Thyroid gland (tissue), 4 donors: ENCODE measurements around the gene PPP6R1. TPM values are rescaled to one million over a fixed set of nuclear protein-coding genes. Genes with fewer than 3 reads are reported as not detected.

ENCODE experiments used
- DNase-seq, 2 donors: peaks; one replicate each; pipeline ENCODE4 v3.0.0-alpha.2; 2019
- H3K27ac ChIP-seq, 3 donors: fragments of 200-600 bp; sonication (generic); 1 replicate in 2 of 3; 2 replicates in 1 of 3; pipeline ENCODE4 v1.5.1; 2016 to 2019; ENCODE audit warnings: mild to moderate bottlenecking in 1 of 3, moderate library complexity in 1 of 3
- H3K27me3 ChIP-seq: fragments of 200-600 bp; sonication (generic); one replicate; pipeline ENCODE4 v1.5.1; 2019
- H3K36me3 ChIP-seq, 2 donors: fragments of 200-600 bp; sonication (generic); one replicate each; pipeline ENCODE4 v1.5.1; 2016 to 2019
- H3K4me1 ChIP-seq, 2 donors: fragments of 200-600 bp; sonication (generic); one replicate each; pipeline ENCODE4 v1.5.1; 2017 to 2019
- H3K4me3 ChIP-seq, 3 donors: fragments of 200-600 bp; sonication (generic); replicated peaks in 1 of 3; 1 replicate in 2 of 3; 2 replicates in 1 of 3; pipeline ENCODE4 v1.5.1; 2016; ENCODE audit warnings: mild to moderate bottlenecking in 1 of 3
- H3K9me3 ChIP-seq: fragments of 200-600 bp; sonication (generic); one replicate; pipeline ENCODE4 v1.5.1; 2017
- CTCF ChIP-seq, 6 experiments: fragments of 200-600 bp in 3 of 6; fragments of 450-650 bp in 3 of 6; sonication (generic) in 3 of 6; IDR thresholded peaks; one replicate each; pipeline ENCODE4 v1.5.1; 2016 to 2019; ENCODE audit warnings: antibody characterized with exemption in 6 of 6, mild to moderate bottlenecking in 2 of 6, inconsistent platforms in 1 of 6, moderate library complexity in 1 of 6
- POLR2A ChIP-seq, 2 donors: fragments of 450-650 bp; IDR thresholded peaks; one replicate each; pipeline ENCODE4 v1.6.1; 2017; ENCODE audit warnings: antibody characterized with exemption in 2 of 2, mild to moderate bottlenecking in 2 of 2, moderate library complexity in 1 of 2
- WGBS, 2 donors: methylation state at CpG; one replicate each; pipeline ENCODE4 v1.1.5; 2017; 5-methylcytosine and 5-hydroxymethylcytosine counted together
- intact Hi-C: fragments of 100-400 bp; cut with DNase I; formaldehyde crosslinking; loops from one replicate; pipeline ENCODE4 v1.15.1; 2023
- total RNA-seq, 4 donors: library from RNA; depleted of rRNA; stranded (reverse); fragments of >200 nt; gene quantifications; one replicate each; pipeline ENCODE4 v1.2.3, GENCODE V29; 2016

Gene PPP6R1
- total RNA-seq, 4 donors from 2014 or later: 26.1 to 99.8 (median 54.2) TPM

GRCh38 chr19:55224038-55224665, 34.7 kb downstream of the PPP6R1 start:
- no peak for TF ChIP-seq CTCF (IDR thresholded peaks at IDR 0.05)
- TF ChIP-seq POLR2A (IDR thresholded peaks at IDR 0.05): no peak
- intact Hi-C loops: no loop called here
- no peak overlapping the region for H3K27ac ChIP-seq
- H3K36me3 ChIP-seq: peaks cover 0 to 9% of the 10 kb centered on the region in 2 donors
- no peak for DNase-seq
- peaks cover 6 to 22% of the 10 kb centered on the region in 2 donors for H3K4me1 ChIP-seq
- no peak overlapping the region for H3K4me3 ChIP-seq
- 84 to 87% methylated on average over 12 to 13 of the region's 26 CpGs for WGBS, 2 donors
- H3K9me3 ChIP-seq: no peaks in the 10 kb centered on the region
- H3K27me3 ChIP-seq: no peaks in the 10 kb centered on the region

GRCh38 chr19:55223291-55224037, 35.4 kb downstream of the PPP6R1 start:
- TF ChIP-seq POLR2A (IDR thresholded peaks at IDR 0.05) (no peak), CTCF (IDR thresholded peaks at IDR 0.05) (no peak)
- Histone ChIP-seq H3K36me3 (peaks cover 0 to 9% of the 10 kb centered on the region in 2 donors), H3K9me3 (no peaks in the 10 kb centered on the region), H3K27me3 (no peaks in the 10 kb centered on the region), H3K27ac (no peak overlapping the region), H3K4me3 (no peak overlapping the region), H3K4me1 (peaks cover 3 to 15% of the 10 kb centered on the region in 2 donors)
- no peak for DNase-seq
- 84 to 88% methylated on average over 11 to 14 of the region's 17 CpGs for WGBS, 2 donors
- intact Hi-C loops: no loop called here

GRCh38 chr19:55220525-55220924, 38.3 kb downstream of the PPP6R1 start:
- H3K36me3 ChIP-seq: no peaks in the 10 kb centered on the region
- TF ChIP-seq POLR2A (IDR thresholded peaks at IDR 0.05) (no peak), CTCF (IDR thresholded peaks at IDR 0.05) (no peak)
- no peak for DNase-seq
- intact Hi-C loops: no loop called here
- no peak overlapping the region for H3K27ac ChIP-seq
- peaks cover 4 to 13% of the 10 kb centered on the region in 2 donors for H3K4me1 ChIP-seq
- H3K27me3 ChIP-seq: no peaks in the 10 kb centered on the region
- no peaks in the 10 kb centered on the region for H3K9me3 ChIP-seq
- H3K4me3 ChIP-seq: no peak overlapping the region
- WGBS, 2 donors: 77 to 79% methylated on average over 8 to 9 of the region's 9 CpGs

GRCh38 chr19:55216461-55217198, 42.2 kb downstream of the PPP6R1 start:
- WGBS, 2 donors: 5 to 7% methylated on average over 24 to 29 of the region's 36 CpGs
- H3K27ac ChIP-seq: peak overlapping the region in 1 of 3 donors; percentile 42
- no peaks in the 10 kb centered on the region for H3K36me3 ChIP-seq
- intact Hi-C loops: no loop called here
- TF ChIP-seq CTCF (IDR thresholded peaks at IDR 0.05) (no peak), POLR2A (IDR thresholded peaks at IDR 0.05) (no peak)
- H3K9me3 ChIP-seq: no peaks in the 10 kb centered on the region
- DNase-seq: peak; percentile 79 to 80
- peak overlapping the region in 2 of 3 donors; percentile 6 to 22 for H3K4me3 ChIP-seq
- no peaks in the 10 kb centered on the region for H3K27me3 ChIP-seq
- peaks cover 4 to 13% of the 10 kb centered on the region in 2 donors for H3K4me1 ChIP-seq
